ENCODE data around the gene CCNY.

Gene CCNY

GRCh38 chr10:35456153-35456720, 119.9 kb downstream of the CCNY start:
- Histone ChIP-seq H3K27ac (ENCODE audit: low read depth, low read length) (no peak overlapping the region), H3K79me2 (ENCODE audit: control insufficient read depth, low read length) (peaks cover 62% of the 10 kb centered on the region), H3K27me3 (ENCODE audit: control insufficient read depth, low read length) (no peaks in the 10 kb centered on the region), H3K4me3 (ENCODE audit: low read length) (no peak overlapping the region), H4K20me1 (ENCODE audit: control insufficient read depth, insufficient read depth, low read depth, low read length) (no peaks in the 10 kb centered on the region), H3K9me3 (ENCODE audit: control insufficient read depth, insufficient read depth, low read length) (no peaks in the 10 kb centered on the region), H3K36me3 (ENCODE audit: control insufficient read depth, low read length) (no peaks in the 10 kb centered on the region), H3K4me1 (ENCODE audit: control insufficient read depth, low read length) (peaks cover 4% of the 10 kb centered on the region), H3K9me2 (replicated peaks; ENCODE audit: control insufficient read depth, low read length) (no peaks in the 10 kb centered on the region), H3K4me2 (ENCODE audit: low read length) (no peak overlapping the region), H3F3A (ENCODE audit: control insufficient read depth, insufficient read depth) (no peaks in the 10 kb centered on the region)
- TF ChIP-seq EZH2phosphoT487 (IDR thresholded peaks at IDR 0.05; ENCODE audit: borderline replicate concordance, low read length) (no peak), CTCF (IDR thresholded peaks at IDR 0.05; ENCODE audit: low read depth, low read length, poor library complexity, severe bottlenecking) (no peak)

- no peak overlapping the region for H3K27ac ChIP-seq (ENCODE audit: low read depth, low read length)
- no peaks in the 10 kb centered on the region for H3K36me3 ChIP-seq (ENCODE audit: control insufficient read depth, low read length)
- no peak overlapping the region for H3K4me2 ChIP-seq (ENCODE audit: low read length)
- no peaks in the 10 kb centered on the region for H4K20me1 ChIP-seq (ENCODE audit: control insufficient read depth, insufficient read depth, low read depth, low read length)
- no peaks in the 10 kb centered on the region for H3K9me3 ChIP-seq (ENCODE audit: control insufficient read depth, insufficient read depth, low read length)
- no peak overlapping the region for H3K4me3 ChIP-seq (ENCODE audit: low read length)
- no peaks in the 10 kb centered on the region for H3F3A ChIP-seq (ENCODE audit: control insufficient read depth, insufficient read depth)
- H3K4me1 ChIP-seq (ENCODE audit: control insufficient read depth, low read length), result no peaks in the 10 kb centered on the region
- TF ChIP-seq EZH2phosphoT487 (IDR thresholded peaks at IDR 0.05; ENCODE audit: borderline replicate concordance, low read length) (no peak), CTCF (IDR thresholded peaks at IDR 0.05; ENCODE audit: low read depth, low read length, poor library complexity, severe bottlenecking) (no peak)
- peaks cover 60% of the 10 kb centered on the region for H3K79me2 ChIP-seq (ENCODE audit: control insufficient read depth, low read length)
- H3K27me3 ChIP-seq (ENCODE audit: control insufficient read depth, low read length), result no peaks in the 10 kb centered on the region
- no peaks in the 10 kb centered on the region for H3K9me2 ChIP-seq (replicated peaks; ENCODE audit: control insufficient read depth, low read length)
Measured at GRCh38 chr10:35456784-35457183, 120.5 kb downstream of the CCNY start.

GRCh38 chr10:35458500-35459448, 122.5 kb downstream of the CCNY start:
- H3K27me3 ChIP-seq (ENCODE audit: control insufficient read depth, low read length), result no peaks in the 10 kb centered on the region
- peaks cover 70% of the 10 kb centered on the region for H3K79me2 ChIP-seq (ENCODE audit: control insufficient read depth, low read length)
- no peaks in the 10 kb centered on the region for H3F3A ChIP-seq (ENCODE audit: control insufficient read depth, insufficient read depth)
- no peak overlapping the region for H3K4me2 ChIP-seq (ENCODE audit: low read length)
- H3K36me3 ChIP-seq (ENCODE audit: control insufficient read depth, low read length), result no peaks in the 10 kb centered on the region
- no peaks in the 10 kb centered on the region for H3K9me2 ChIP-seq (replicated peaks; ENCODE audit: control insufficient read depth, low read length)
- no peaks in the 10 kb centered on the region for H3K9me3 ChIP-seq (ENCODE audit: control insufficient read depth, insufficient read depth, low read length)
- H3K4me3 ChIP-seq (ENCODE audit: low read length), result no peak overlapping the region
- peaks cover 6% of the 10 kb centered on the region; the same call in 1 of the 2 replicates for H3K4me1 ChIP-seq (ENCODE audit: control insufficient read depth, low read length)
- H4K20me1 ChIP-seq (ENCODE audit: control insufficient read depth, insufficient read depth, low read depth, low read length), result peaks cover 4% of the 10 kb centered on the region; the same call in 1 of the 2 replicates
- H3K27ac ChIP-seq (ENCODE audit: low read depth, low read length), result no peak overlapping the region
- TF ChIP-seq EZH2phosphoT487 (IDR thresholded peaks at IDR 0.05; ENCODE audit: borderline replicate concordance, low read length), result no peak
- TF ChIP-seq CTCF (IDR thresholded peaks at IDR 0.05; ENCODE audit: low read depth, low read length, poor library complexity, severe bottlenecking), result no peak

Data from DOHH2 (cell line).